OCI-M1 (cell line): Measurements from ENCODE around the gene KCNH8.

Experiments
- DNase-seq: peaks from one replicate; lab custom pipeline; 2025; lab: John Stamatoyannopoulos, UW

Gene KCNH8

DNA sequence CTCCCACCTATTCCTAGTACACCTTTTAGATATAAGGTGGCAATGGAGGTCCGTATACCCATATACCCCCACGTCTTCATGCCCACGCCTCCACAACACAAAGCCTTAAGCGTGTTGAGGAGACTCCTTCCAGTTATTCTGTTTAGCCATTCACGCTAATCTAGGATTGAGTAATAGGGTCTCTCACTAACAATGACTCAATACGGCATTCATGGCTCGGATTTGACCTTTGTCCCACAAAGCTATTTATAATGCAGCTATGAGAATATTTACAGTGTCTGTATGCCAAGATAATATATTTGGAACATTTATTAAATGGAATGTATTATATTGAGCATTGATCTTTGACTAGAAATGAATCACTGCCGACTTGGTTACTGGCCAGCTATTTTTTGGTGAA is 215.8 kb downstream of the KCNH8 start:
- DNase-seq = no peak

DNA sequence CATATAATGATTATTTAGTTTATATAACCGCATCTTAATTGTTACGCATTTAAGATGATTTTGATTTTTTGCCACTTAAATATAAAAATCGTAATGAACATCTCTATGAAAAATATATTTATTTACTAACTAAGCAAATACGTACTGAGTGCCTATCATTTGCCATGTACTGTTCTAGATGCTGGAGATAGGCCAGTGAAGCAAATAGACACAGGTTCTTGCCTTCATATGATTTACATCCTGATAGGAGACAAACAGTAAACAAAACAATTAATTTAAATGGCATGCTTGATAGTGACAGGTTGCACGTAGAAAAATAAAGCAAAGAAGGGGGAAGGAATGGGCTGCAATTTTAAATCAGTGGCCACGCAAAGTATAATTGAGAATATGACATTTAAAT is 217.2 kb downstream of the KCNH8 start:
- no peak for DNase-seq

DNA sequence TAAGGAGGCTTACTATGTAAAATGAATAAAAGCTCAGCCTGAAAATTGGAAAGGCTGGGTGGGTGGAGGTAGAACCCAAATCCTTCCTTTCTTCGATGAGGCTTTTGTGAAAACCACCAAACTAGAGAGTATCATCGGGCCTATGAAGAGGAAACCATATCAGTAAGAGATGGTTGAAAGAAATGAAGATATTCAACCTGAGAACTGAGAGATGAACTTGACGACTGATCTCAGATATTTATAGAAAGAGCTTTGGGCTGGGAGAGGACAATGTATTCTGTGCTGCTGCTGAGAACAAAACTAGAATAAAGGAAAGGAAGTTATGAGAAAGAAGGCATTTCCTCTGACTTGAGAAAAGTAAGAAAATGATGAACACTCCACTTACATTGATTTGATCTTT is 236.6 kb downstream of the KCNH8 start:
- no peak for DNase-seq

DNA sequence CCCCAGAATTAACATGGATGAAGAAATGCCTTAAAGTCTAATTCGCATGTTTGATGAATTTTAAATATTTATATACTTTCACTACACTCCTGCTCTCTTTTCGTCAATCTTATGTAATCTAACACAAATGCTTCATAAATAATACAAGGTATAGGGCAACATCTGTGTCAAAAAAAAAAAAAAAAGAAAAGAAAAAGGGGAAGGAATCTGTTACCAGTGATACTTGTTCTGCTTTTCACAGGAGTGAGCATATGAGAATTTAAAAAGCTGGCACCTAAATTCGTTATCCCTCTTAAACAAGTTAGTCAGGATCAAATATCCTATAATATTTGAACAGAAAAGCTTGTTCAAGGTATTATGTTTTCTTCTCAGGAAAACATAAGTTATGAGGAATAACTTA is 243.8 kb downstream of the KCNH8 start:
- no peak for DNase-seq

DNA sequence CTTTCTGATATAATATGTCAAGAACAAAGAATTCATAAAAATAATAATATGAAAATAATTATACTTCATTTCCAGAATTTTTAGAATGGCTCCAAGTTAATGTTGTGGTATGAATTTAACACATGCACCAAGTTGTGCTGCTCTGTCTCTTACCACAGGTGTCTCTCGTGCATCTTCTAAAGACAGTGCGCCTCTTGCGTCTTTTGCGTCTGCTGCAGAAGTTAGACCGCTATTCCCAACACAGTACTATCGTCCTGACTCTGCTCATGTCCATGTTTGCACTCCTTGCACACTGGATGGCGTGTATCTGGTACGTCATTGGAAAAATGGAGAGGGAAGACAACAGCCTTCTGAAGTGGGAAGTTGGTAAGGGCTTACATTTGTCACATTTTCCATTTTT is 246.6 kb downstream of the KCNH8 start:
- DNase-seq = peak; percentile 76

DNA sequence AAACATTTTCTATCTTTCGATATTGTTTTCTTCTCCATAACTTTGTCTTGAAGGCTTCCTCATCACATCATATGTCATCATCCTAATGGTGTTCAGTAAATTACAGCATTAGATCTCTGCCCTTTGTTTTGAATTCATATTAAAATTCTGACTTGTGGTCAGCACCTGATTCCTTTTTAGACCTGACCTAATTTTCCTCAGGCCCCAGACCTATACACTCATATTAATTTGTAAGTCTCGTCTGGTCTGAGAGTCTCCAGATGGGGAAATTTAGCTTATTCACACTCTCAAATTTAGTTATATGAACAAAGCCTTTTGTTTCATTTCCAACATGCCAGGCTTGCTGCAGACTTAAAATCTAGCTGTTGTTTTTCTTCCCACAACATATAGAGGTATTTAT is 248.4 kb downstream of the KCNH8 start:
- DNase-seq = no peak

DNA sequence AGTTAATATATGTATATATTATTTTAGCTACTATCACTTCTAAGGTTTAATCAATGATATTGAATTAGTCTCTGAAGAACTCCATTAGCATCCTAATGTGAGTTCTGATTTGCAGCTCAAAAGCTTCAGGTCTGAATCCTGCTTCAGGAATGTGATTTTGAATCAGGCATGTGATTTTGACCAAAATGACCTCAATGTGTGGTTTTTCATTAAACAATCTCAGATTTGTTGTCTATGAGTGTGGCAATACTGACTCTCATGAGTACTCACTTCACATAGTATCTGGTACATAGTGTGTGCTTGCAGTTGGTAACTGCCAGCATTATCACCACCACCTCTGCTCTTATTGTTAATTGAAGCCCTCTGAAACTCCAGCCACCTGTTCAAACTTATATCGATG is 251.0 kb downstream of the KCNH8 start:
- no peak for DNase-seq

DNA sequence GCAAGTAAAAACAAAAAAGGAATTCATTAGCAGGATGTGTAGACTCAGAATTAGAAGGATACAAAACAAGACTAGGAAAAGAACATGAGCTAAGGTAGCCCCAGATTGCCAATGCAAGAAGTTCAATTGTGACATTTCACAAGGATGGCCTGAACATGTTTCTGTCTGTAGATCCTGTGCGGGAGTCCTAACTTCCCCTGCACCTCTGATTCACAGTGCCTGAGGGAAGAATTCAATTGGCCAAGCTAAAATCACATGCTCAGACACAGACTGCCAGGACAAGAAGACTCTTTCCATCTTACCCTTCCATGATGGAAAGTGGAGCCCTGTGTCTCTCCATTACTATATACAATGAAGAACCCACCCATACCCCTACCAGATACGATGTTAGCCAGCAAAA is 251.5 kb downstream of the KCNH8 start:
- no peak for DNase-seq

DNA sequence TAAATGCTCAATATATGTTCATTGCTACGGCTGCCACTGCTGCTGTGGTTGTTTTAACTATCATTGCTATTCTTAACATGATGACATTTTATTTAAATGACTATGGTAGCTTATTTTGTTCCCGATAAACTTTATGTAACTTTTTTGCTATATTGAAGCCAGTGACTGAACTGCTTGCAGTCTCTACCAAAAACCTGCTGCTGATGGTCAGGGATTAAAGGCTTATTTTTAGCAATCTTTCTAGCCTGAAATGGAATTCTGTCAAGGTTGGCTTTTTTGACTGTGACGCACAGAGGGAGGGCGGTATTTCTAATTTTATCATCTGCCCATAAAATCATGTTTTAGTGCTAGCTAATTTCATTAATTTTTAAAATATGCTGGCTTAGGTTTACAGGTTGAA is 271.8 kb downstream of the KCNH8 start:
- no peak for DNase-seq

DNA sequence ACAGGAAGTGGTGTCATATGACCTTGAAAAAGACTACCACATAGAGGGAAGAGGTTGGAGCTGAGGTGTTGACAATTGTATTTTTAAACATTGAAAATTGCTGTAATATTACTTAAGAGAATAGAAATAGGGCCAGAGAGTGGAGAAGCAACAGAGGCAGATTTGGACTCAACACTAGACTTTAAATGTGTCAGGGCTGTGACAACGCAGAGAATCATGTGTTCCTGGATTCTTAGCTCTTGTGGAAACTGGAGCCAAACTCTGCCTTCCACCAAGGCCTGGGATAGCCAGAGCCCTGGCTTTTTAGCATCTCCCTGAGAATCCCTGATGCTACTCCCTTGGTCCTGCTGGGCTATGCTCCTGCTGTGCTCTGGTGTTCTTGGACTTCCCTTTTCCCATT is 277.5 kb downstream of the KCNH8 start:
- DNase-seq = no peak

DNA sequence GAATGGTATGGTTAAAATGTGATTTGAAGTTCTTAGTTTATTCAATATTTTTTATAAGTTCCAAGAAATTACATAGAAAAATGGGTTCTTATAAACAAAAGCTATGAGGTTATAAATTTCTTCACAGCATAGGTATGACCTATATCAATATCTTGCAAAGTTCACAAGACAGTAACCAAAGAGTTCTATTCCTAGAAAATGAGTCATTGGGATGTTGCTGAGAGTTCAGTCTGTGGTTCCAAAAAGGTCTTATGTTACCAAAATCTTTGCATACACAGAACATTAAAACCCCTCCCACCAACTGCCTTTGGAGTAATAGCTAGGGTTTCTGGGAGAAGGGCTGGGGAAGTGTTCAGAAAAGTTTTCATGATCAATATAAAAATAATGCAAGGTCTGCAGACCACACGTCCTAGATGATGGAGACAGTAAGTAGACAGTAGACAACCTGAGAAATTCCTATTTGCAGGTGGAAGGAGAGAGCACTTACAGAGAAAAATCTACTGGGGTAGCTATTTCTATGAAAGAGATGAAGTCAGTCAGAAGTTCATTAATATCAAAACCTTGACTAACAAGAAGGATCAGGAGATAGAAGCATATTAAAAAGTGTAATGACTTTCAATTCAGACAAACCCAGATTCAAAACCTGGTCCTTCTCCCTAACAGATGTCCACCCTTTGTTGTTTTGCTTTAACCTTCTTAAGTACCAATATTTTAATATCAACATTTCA is 279.3 kb downstream of the KCNH8 start:
- peak; percentile 48 for DNase-seq

DNA sequence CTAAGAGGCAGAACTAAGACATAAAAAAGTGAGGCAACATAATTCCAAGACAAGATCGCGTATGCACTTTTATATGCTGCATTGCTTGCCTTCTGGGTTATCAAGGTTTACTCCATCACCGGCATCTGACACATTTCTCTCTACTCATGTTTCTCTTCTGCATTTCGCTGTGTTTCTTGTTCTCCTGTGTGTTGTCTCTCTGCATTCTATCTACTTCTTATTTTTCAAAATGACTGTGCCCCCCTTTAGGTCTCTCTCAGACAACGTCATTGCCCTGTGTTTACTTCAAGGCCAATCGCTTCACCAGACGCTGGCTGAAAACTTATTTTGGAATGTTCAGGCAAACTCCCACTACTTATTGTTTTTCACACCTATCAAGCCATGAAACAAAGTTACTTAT is 280.4 kb downstream of the KCNH8 start:
- DNase-seq = no peak

DNA sequence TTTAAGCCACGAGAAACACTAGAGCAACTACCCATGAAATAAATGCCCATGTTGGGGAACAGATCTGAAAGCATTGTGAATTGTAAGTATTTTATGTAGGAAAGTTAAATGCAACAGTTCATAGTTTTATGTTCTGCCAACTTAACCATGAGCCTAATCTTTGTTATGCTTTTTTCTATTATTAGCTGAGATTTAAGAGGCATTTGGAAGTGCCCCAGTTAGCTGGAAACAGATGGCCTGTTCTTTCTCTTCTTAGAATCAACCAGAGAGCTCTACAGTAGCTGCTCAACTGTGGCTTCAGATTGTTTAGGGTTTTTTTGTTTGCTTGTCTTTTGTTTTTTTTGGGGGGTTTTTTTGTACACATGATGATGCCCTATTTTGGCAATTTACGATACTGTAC is 284.4 kb downstream of the KCNH8 start:
- DNase-seq = no peak

DNA sequence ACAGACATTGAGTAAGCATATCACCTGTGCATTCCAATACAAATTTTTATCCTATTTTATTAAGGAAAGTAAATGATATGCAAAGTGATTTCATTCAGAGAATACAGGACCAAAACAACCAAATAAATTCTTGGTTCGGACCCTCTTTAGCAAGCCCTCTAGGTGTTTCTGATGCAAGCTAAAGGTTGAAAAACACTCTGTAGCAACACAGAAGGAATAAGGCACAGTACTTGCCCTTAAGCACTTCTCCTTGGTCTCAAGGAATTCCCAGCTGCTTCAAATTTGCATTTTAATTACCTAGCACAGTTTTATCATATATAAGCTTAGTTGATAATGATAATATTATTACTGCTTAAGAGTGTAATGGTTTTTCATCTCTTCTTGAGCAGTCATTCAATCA is 288.4 kb downstream of the KCNH8 start:
- DNase-seq = no peak

DNA sequence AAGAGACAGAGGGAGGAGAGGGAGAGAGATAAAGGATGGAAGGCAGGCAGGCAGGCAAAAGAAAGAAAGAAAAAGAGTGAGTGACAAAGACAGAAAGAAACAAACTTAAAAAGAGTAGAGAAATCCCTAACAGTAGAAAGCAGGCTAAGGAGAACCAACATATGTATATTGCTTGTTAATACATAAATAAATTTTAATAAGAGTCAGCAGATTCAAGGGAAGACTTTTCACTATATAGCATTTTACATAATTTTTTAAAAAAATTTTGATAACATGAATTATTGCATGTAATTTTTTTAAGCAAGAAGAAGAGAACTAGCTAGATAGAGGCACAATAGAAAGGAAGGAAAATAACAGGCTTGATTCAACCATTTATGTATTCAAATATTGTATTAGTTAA is 291.6 kb downstream of the KCNH8 start:
- DNase-seq = no peak

DNA sequence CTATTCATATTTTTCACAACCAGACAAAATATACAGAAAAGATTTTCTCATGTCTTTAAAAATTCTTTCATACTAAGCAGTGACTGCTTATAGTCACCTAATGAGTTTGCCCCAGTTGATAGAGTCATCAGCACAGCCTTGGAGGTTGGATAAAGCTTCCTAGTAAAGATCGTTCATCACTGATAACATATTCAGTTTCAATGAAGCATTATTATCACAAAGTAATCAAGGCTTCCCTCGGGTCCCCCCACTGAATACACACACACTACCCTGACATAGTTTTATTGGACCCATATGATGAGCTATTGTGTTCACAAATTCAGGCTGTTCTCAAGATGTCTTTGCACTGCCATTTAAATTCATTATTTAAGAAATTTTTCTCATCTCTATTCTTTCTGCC is 297.8 kb downstream of the KCNH8 start:
- no peak for DNase-seq

DNA sequence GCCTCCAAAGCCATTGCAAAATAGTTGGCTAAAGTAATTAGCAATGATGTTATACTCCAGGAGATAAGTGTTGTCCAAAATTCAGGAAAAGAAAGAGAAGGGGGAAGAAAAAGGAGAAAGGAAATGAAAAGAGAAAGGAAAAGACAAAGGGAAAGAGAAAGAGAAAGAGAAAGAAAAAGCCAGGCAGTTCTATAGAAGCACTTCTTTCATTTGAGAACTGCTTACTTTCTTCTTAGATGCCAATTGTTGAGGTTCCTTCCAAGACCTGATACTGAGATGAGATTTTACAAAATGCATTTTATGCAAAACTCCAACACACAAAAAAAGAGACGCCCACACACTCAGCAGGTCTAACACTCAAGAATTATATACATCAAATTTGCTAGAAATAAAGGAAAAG is 298.4 kb downstream of the KCNH8 start:
- DNase-seq = peak; percentile 51

DNA sequence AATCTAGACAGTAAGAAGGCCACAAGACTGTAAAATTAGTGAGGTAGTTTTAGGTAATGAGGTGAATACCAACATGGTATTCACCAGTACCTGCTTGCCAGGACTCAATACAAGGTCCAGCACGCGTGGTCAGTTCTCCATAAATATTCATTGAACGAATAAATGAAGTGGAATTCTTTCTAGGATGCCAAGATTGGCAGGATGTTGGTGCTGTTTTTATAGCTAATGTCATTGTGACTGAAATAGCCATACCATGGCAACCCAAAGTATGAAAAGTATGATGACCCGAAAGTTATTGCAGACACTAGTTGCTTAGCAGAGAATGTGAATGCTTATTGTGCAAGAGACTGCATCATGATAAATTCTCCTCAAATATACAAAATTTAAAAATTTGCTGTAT is 307.2 kb downstream of the KCNH8 start:
- DNase-seq = no peak

DNA sequence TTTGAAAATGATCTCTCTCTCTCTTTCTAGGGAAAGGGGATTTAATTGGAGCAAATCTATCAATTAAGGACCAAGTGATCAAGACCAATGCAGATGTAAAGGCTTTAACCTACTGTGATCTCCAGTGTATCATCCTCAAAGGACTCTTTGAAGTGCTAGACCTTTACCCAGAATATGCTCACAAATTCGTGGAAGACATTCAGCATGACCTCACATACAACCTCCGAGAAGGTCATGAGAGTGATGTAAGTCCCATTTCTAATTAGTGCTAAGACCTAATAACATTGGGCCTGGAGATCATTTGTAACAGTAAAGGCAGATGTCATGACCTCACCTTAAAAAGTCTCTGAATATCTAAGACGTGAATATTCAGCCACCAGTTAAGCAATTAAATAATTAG is 308.4 kb downstream of the KCNH8 start:
- DNase-seq = no peak

DNA sequence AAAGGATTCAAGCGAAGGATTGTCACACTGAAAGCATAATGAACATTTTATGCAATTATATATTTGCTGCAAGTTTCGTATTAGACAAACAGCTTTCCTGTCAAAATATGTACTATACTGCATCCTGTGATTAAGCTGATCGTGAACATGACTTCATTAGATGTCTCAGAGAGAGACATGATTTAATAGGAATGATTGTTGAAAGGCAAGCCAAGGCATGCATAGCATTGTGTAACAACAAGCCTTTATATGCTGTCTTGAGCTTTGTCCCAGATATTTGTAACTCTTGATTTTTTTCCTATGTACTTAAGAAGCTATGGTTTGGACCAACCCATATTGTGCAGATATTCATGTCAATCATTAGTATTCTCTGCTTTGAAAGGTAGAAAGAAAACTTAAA is 309.1 kb downstream of the KCNH8 start:
- no peak for DNase-seq

DNA sequence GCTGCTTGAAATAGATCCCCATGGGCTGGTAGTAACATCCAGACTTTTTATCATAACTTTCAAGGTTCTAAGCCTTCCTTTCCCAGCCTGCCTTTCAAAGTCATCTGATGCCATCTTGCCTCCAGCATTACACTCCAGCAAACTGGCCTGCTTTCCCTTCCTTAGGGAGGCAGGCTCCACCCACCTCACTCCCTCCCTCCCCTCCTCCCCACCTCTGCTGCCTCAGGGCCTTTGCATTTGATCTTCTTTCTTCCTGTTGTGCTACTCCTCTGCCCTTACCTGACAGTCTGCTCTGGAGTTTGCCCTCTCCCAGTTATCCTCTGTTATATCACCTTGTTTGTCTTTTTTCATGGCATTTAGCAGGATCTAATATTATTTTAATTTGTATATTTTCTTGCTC is 319.5 kb downstream of the KCNH8 start:
- DNase-seq = no peak

DNA sequence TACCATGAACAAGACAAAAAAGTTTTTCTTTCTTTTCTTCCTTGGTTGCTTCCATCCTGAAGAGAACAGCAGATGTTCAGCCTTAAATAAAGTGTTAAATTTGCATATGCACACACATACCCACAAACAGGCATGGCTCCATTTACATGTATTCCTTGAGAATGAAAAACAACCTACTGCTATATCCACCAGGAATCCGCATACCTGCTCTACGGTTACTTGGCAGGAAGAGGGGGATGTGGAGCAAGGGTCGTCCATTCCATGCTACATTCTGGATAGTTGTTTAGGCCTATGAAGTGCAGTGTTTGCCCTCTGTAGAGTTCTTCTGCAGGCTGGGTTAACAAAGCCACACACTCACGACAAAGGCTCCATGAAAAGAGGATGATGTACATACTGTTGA is 322.8 kb downstream of the KCNH8 start:
- no peak for DNase-seq

DNA sequence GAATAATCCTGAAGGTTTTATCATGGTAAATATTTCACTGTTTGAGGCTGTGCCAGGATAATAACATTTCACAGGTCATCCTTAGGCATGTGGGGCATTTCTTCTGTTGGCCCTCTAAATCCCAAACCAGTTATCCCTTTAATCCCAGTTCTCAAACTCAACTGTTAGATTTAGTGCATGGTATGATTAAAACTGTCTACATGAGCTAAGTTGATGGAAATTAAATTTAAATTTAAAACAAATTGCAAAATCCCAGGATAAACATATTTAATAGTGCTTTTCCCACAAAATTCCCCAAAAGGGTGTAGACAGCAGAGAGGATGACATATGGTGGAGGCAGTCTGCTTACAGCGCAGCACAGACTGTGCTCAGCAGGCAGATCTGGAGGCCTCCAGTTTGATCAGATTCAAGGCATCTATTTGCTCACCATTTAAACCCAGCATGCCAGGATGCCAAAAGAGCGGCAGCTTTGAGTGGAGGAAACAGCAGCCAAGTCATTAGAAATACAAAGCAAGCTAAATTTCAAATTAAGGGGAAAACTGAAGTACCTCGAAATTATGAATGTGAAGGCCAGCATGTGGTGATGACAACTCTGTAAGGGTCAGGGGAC is 325.8 kb downstream of the KCNH8 start:
- no peak for DNase-seq

DNA sequence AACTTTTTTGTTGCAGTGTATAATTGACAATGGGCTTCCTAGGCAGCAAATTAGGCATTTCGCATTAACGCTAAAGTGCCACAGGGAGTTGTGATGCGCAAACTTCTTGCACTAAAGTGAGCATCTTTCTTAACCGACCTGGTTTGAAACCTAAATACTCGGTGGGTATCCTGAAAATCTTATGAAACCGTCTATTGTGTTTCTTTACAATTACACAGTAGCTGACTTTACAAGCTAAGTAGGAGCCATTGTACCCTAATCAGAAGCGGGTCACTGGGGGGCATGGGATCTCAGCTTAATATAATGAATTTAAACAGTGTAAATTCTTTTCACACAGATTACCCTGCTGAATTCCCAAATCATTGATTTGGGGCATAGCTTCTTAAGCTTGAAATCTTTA is 328.0 kb downstream of the KCNH8 start:
- DNase-seq = no peak
